OCI-LY1 (cell line): Measurements from ENCODE around the gene MPC2.

Experiments used
- H2AFZ ChIP-seq: fragments of 200-600 bp; sonication (generic), shearing (Covaris generic); 2 replicates; pipeline ENCODE4 v1.6.0; 2014; ENCODE audit warnings: antibody characterized with exemption, mild to moderate bottlenecking, low read length
- H3F3A ChIP-seq: fragments of 200-600 bp; sonication (generic), shearing (Covaris generic); 2 replicates; pipeline ENCODE4 v1.6.0; 2014; ENCODE audit warnings: mild to moderate bottlenecking, antibody characterized with exemption, low read length, moderate library complexity; ENCODE audit not compliant: insufficient read depth
- H3K27ac ChIP-seq: fragments of 200-600 bp; sonication (generic); 2 replicates; pipeline ENCODE4 v1.5.1; 2014; ENCODE audit warnings: low read length, mixed run types, mild to moderate bottlenecking, low read depth; ENCODE audit not compliant: poor library complexity, severe bottlenecking
- H3K27me3 ChIP-seq: fragments of 200-600 bp; sonication (generic); 2 replicates; pipeline ENCODE4 v1.6.0; 2014; ENCODE audit warnings: antibody characterized with exemption, mild to moderate bottlenecking, low read length, moderate library complexity; ENCODE audit not compliant: insufficient read depth
- H3K36me3 ChIP-seq: fragments of 200-600 bp; sonication (generic); 2 replicates; pipeline ENCODE4 v1.6.1; 2014; ENCODE audit warnings: mild to moderate bottlenecking, antibody characterized with exemption, low read length, moderate library complexity, mixed read lengths; ENCODE audit not compliant: insufficient read depth
- H3K4me1 ChIP-seq: fragments of 200-600 bp; sonication (generic); 2 replicates; pipeline ENCODE4 v1.5.1; 2014; ENCODE audit warnings: mild to moderate bottlenecking, low read length, moderate library complexity; ENCODE audit not compliant: insufficient read depth, severe bottlenecking
- H3K4me2 ChIP-seq: fragments of 200-600 bp; sonication (generic), shearing (Covaris generic); 2 replicates; pipeline ENCODE4 v1.6.1; 2014; ENCODE audit warnings: low read length
- H3K4me3 ChIP-seq: fragments of 200-600 bp; sonication (generic); 2 replicates; pipeline ENCODE4 v1.5.1; 2014; ENCODE audit warnings: low read length, low read depth, mild to moderate bottlenecking, mixed read lengths; ENCODE audit not compliant: poor library complexity, severe bottlenecking
- H3K79me2 ChIP-seq: fragments of 200-600 bp; shearing (Covaris generic); 2 replicates; pipeline ENCODE4 v1.6.1; 2016; ENCODE audit warnings: mixed run types, low read length, mixed read lengths; ENCODE audit not compliant: insufficient read depth
- H3K9ac ChIP-seq: fragments of 200-600 bp; sonication (generic), shearing (Covaris generic); 2 replicates; pipeline ENCODE4 v1.6.1; 2014; ENCODE audit warnings: mild to moderate bottlenecking, low read length, mixed read lengths
- H3K9me2 ChIP-seq: fragments of 200-600 bp; sonication (generic), shearing (Covaris generic); 2 replicates; pipeline ENCODE4 v1.6.1; 2014; ENCODE audit warnings: low read depth, mild to moderate bottlenecking, low read length, mixed read lengths
- H3K9me3 ChIP-seq: fragments of 200-600 bp; shearing (Covaris generic); 2 replicates; pipeline ENCODE4 v1.6.1; 2014; ENCODE audit warnings: low read length, mixed read lengths
- H4K20me1 ChIP-seq: fragments of 200-600 bp; sonication (generic), shearing (Covaris generic); 2 replicates; pipeline ENCODE4 v1.6.0; 2016; ENCODE audit warnings: mild to moderate bottlenecking, low read length; ENCODE audit not compliant: insufficient read depth
- CTCF ChIP-seq: fragments of 200-600 bp; sonication (generic), shearing (Covaris generic); IDR thresholded peaks from 2 replicates; pipeline ENCODE4 v1.5.1; 2017; ENCODE audit warnings: mild to moderate bottlenecking, antibody characterized with exemption, low read length, moderate library complexity, mixed read lengths
- EZH2 ChIP-seq: fragments of 200-600 bp; sonication (generic), shearing (Covaris generic); IDR thresholded peaks from 2 replicates; pipeline ENCODE4 v1.8.0; 2017; ENCODE audit warnings: borderline replicate concordance, mixed run types, mild to moderate bottlenecking, antibody characterized with exemption, low read length, moderate library complexity, mixed read lengths

Gene MPC2

GRCh38 chr1:167913895-167914496, 22.9 kb downstream of the MPC2 start, which contains the start of gene ADCY10:
TSS of gene ADCY10 (minus strand) at chr1:167914134. CDS start at chr1:167905140, 8,994 bp downstream.
- TF ChIP-seq EZH2, result no peak
- TF ChIP-seq CTCF, result no peak
- Histone ChIP-seq H3K79me2 (no peaks in the 10 kb centered on the region), H3K36me3 (peaks cover 17% of the 10 kb centered on the region; the same call in 1 of the 2 replicates), H3K4me1 (no peaks in the 10 kb centered on the region), H3K9me3 (peaks cover 9% of the 10 kb centered on the region; the same call in 1 of the 2 replicates), H3K9ac (no peak within 1 kb of the TSS), H2AFZ (no peak within 1 kb of the TSS), H3K4me2 (no peak within 1 kb of the TSS), H3K27me3 (no peaks in the 10 kb centered on the region), H3K27ac (no peak within 1 kb of the TSS), H4K20me1 (no peaks in the 10 kb centered on the region), H3K9me2 (no peaks in the 10 kb centered on the region), H3F3A (no peaks in the 10 kb centered on the region), H3K4me3 (no peak within 1 kb of the TSS)

GRCh38 chr1:167912294-167912693, 24.6 kb downstream of the MPC2 start:
- peaks cover 10% of the 10 kb centered on the region; the same call in 1 of the 2 replicates for H3K36me3 ChIP-seq
- no peaks in the 10 kb centered on the region for H3K9me2 ChIP-seq
- H3K9ac ChIP-seq, result no peak overlapping the region
- peaks cover 9% of the 10 kb centered on the region; the same call in 1 of the 2 replicates for H3K9me3 ChIP-seq
- no peak overlapping the region for H3K4me3 ChIP-seq
- TF ChIP-seq CTCF (no peak), EZH2 (no peak)
- no peaks in the 10 kb centered on the region for H4K20me1 ChIP-seq
- H3K4me2 ChIP-seq, result no peak overlapping the region
- no peaks in the 10 kb centered on the region for H3K4me1 ChIP-seq
- no peak overlapping the region for H3K27ac ChIP-seq
- H3F3A ChIP-seq, result no peaks in the 10 kb centered on the region
- H3K27me3 ChIP-seq, result no peaks in the 10 kb centered on the region
- H2AFZ ChIP-seq, result no peak overlapping the region
- no peaks in the 10 kb centered on the region for H3K79me2 ChIP-seq

- Histone ChIP-seq H4K20me1 (no peaks in the 10 kb centered on the region), H3K36me3 (peaks cover 2% of the 10 kb centered on the region; the same call in 1 of the 2 replicates), H3K9ac (no peak overlapping the region), H3K79me2 (no peaks in the 10 kb centered on the region), H3K4me1 (no peaks in the 10 kb centered on the region), H3K4me2 (no peak overlapping the region), H3K27me3 (no peaks in the 10 kb centered on the region), H3K4me3 (no peak overlapping the region), H3K27ac (no peak overlapping the region), H2AFZ (no peak overlapping the region), H3K9me2 (no peaks in the 10 kb centered on the region), H3F3A (no peaks in the 10 kb centered on the region), H3K9me3 (peaks cover 9% of the 10 kb centered on the region; the same call in 1 of the 2 replicates)
- TF ChIP-seq CTCF (no peak), EZH2 (no peak)
Observed at GRCh38 chr1:167911413-167911812, 25.5 kb downstream of the MPC2 start.
